Keratinocyte (primary cell): ENCODE measurements around the gene SLC9A8.

ENCODE experiments used
- CTCF ChIP-seq, 3 experiments: IDR thresholded peaks in 1 of 3; conservative IDR thresholded peaks in 1 of 3; optimal IDR thresholded peaks in 1 of 3; 2 replicates in 2 of 3; 3 replicates in 1 of 3; pipeline versions ENCODE3 to v1.5.1; 2011; ENCODE audit warnings: low read length in 3 of 3, mild to moderate bottlenecking in 3 of 3, moderate library complexity in 2 of 3, control low read depth in 1 of 3, inconsistent platforms in 1 of 3; ENCODE audit not compliant: insufficient read depth in 2 of 3; ENCODE audit errors: extremely low read depth in 1 of 3
- EZH2 ChIP-seq: IDR thresholded peaks from one replicate; pipeline ENCODE4 v1.6.1; 2012; ENCODE audit warnings: inconsistent platforms, mild to moderate bottlenecking, low read length, moderate library complexity

DNA sequence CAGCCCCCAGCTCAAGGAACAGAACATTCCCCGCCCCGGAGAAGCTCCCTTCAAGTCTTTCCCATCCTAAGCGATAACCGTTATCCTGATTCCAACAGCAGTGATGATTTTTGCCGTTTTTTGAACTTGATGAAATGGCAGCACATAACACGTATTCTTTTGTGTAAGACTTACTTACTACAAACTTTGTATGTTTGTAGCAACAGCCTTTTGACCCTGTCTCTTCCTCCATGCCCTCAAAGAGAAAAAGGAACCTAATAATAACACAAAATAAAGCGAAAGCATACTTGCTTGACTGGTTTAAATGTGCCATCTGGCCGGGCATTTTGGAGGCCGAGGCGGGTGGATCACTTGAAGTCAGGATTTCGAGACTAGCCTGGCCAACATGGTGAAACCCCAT is 26.4 kb upstream of the SLC9A8 start:
- no peak for TF ChIP-seq CTCF (optimal IDR thresholded peaks at IDR 0.05 in 1 of 3, IDR thresholded peaks at IDR 0.05 in 1 of 3, conservative IDR thresholded peaks at IDR 0.05 in 1 of 3; ENCODE audit: extremely low read depth in 1 of 3, insufficient read depth in 2 of 3, low read length in 3 of 3)
- TF ChIP-seq EZH2, result no peak
